H9 (cell line): Measurements from ENCODE around the gene SCD5. TPM values are rescaled to one million over a fixed set of nuclear protein-coding genes. Genes with fewer than 3 reads are reported as not detected.

ENCODE experiments used
- DNase-seq: peaks from one replicate; pipeline ENCODE4 v3.0.0-alpha.2; 2017
- H2AFZ ChIP-seq: one replicate; pipeline ENCODE4 v1.6.1; 2013; ENCODE audit warnings: mild to moderate bottlenecking, low read length, control low read depth, moderate library complexity
- H2AK5ac ChIP-seq: 2 replicates; pipeline ENCODE4 v1.6.1; 2013; ENCODE audit warnings: low read length, control low read depth, mixed read lengths; ENCODE audit not compliant: insufficient read length
- H2BK120ac ChIP-seq: one replicate; pipeline ENCODE4 v1.6.1; 2013; ENCODE audit warnings: low read depth, mild to moderate bottlenecking, low read length, control low read depth, inconsistent platforms; ENCODE audit not compliant: poor library complexity, severe bottlenecking
- H2BK12ac ChIP-seq: 2 replicates; pipeline ENCODE4 v1.6.1; 2013; ENCODE audit warnings: low read length, control low read depth, mixed read lengths, low read depth; ENCODE audit not compliant: insufficient read length
- H2BK15ac ChIP-seq: 2 replicates; pipeline ENCODE4 v1.6.1; 2013; ENCODE audit warnings: low read depth, low read length, control low read depth
- H2BK20ac ChIP-seq: one replicate; pipeline ENCODE4 v1.6.1; 2013; ENCODE audit warnings: low read depth, mild to moderate bottlenecking, low read length, control low read depth, inconsistent platforms; ENCODE audit not compliant: poor library complexity, severe bottlenecking
- H2BK5ac ChIP-seq: 2 replicates; pipeline ENCODE4 v1.6.1; 2013; ENCODE audit warnings: low read length, control low read depth, mixed read lengths; ENCODE audit not compliant: insufficient read length
- H3K14ac ChIP-seq: 2 replicates; pipeline ENCODE4 v1.6.1; 2013; ENCODE audit warnings: low read length, control low read depth; ENCODE audit not compliant: insufficient read depth
- H3K18ac ChIP-seq: 2 replicates; pipeline ENCODE4 v1.6.1; 2013; ENCODE audit warnings: low read depth, mild to moderate bottlenecking, mixed read lengths, low read length, control low read depth; ENCODE audit not compliant: insufficient read length
- H3K23ac ChIP-seq: 2 replicates; pipeline ENCODE4 v1.6.1; 2013; ENCODE audit warnings: low read length, control low read depth, mixed read lengths, low read depth; ENCODE audit not compliant: insufficient read length
- H3K23me2 ChIP-seq: 2 replicates; pipeline ENCODE4 v1.6.1; 2013; ENCODE audit warnings: low read depth, mild to moderate bottlenecking, mixed read lengths, low read length, control low read depth; ENCODE audit not compliant: insufficient read length, poor library complexity, severe bottlenecking
- H3K27ac ChIP-seq: 2 replicates; pipeline ENCODE4 v1.5.1; 2013; ENCODE audit warnings: low read length, control low read depth, mixed read lengths, low read depth; ENCODE audit not compliant: insufficient read length
- H3K27me3 ChIP-seq: 2 replicates; pipeline ENCODE4 v1.6.1; 2013; ENCODE audit warnings: low read length, control low read depth, inconsistent platforms; ENCODE audit not compliant: insufficient read depth
- H3K4ac ChIP-seq: 2 replicates; pipeline ENCODE4 v1.6.1; 2013; ENCODE audit warnings: low read depth, mild to moderate bottlenecking, control low read depth, inconsistent platforms, low read length, moderate library complexity
- H3K4me1 ChIP-seq: 2 replicates; pipeline ENCODE4 v1.6.1; 2013; ENCODE audit warnings: low read length, control low read depth, inconsistent platforms; ENCODE audit not compliant: insufficient read depth
- H3K4me2 ChIP-seq: 2 replicates; pipeline ENCODE4 v1.6.1; 2013; ENCODE audit warnings: low read length, control low read depth, mixed read lengths; ENCODE audit not compliant: insufficient read length, insufficient read depth
- H3K56ac ChIP-seq: 2 replicates; pipeline ENCODE4 v1.6.1; 2013; ENCODE audit warnings: low read depth, mild to moderate bottlenecking, mixed read lengths, low read length, control low read depth; ENCODE audit not compliant: insufficient read length
- H3K79me1 ChIP-seq: 2 replicates; pipeline ENCODE4 v1.6.1; 2013; ENCODE audit warnings: low read depth, mild to moderate bottlenecking, moderate library complexity, low read length, control low read depth, inconsistent platforms; ENCODE audit not compliant: insufficient read depth, poor library complexity, severe bottlenecking
- H3K79me2 ChIP-seq: 2 replicates; pipeline ENCODE4 v1.6.1; 2013; ENCODE audit warnings: low read length, control low read depth, inconsistent platforms; ENCODE audit not compliant: insufficient read depth
- H3K9ac ChIP-seq: 2 replicates; pipeline ENCODE4 v1.6.1; 2013; ENCODE audit warnings: low read length, control low read depth, mixed read lengths; ENCODE audit not compliant: insufficient read length; ENCODE audit errors: extremely low read depth
- H3K9me3 ChIP-seq: one replicate; pipeline ENCODE4 v1.6.1; 2013; ENCODE audit warnings: low read depth, low read length, inconsistent platforms; ENCODE audit not compliant: control insufficient read depth
- H3T11ph ChIP-seq: one replicate; pipeline ENCODE4 v1.6.1; 2013; ENCODE audit warnings: mild to moderate bottlenecking, low read length, control low read depth, inconsistent platforms
- H4K20me1 ChIP-seq: one replicate; pipeline ENCODE4 v1.6.1; 2013; ENCODE audit not compliant: control insufficient read depth, insufficient read length, insufficient read depth
- H4K5ac ChIP-seq: 2 replicates; pipeline ENCODE4 v1.6.1; 2013; ENCODE audit warnings: low read depth, mild to moderate bottlenecking, mixed read lengths, low read length, control low read depth; ENCODE audit not compliant: insufficient read length
- H4K8ac ChIP-seq: replicated peaks from 2 replicates; pipeline ENCODE4 v1.6.1; 2013; ENCODE audit warnings: low read length, control low read depth, mixed read lengths, low read depth; ENCODE audit not compliant: insufficient read length
- H4K91ac ChIP-seq: 2 replicates; pipeline ENCODE4 v1.6.1; 2013; ENCODE audit warnings: low read depth, mild to moderate bottlenecking, moderate library complexity, mixed read lengths, low read length, control low read depth; ENCODE audit not compliant: insufficient read length
- H3K27ac Mint-ChIP-seq, 3 experiments: 2 replicates in 2 of 3; 3 replicates in 1 of 3; pipeline ENCODE4 v1.8.0; 2020 to 2021; ENCODE audit warnings: mixed read lengths in 3 of 3, mild to moderate bottlenecking in 1 of 3, moderate library complexity in 1 of 3
- H3K27me3 Mint-ChIP-seq: 2 replicates; pipeline ENCODE4 v1.8.0; 2021; ENCODE audit warnings: low read depth, mild to moderate bottlenecking, moderate library complexity, mixed read lengths
- H3K36me3 Mint-ChIP-seq, 3 experiments: 2 replicates in 2 of 3; 3 replicates in 1 of 3; pipeline ENCODE4 v1.8.0; 2020 to 2021; ENCODE audit warnings: low read depth in 3 of 3, mixed read lengths in 3 of 3; ENCODE audit not compliant: insufficient read depth in 1 of 3
- H3K4me1 Mint-ChIP-seq, 2 experiments: 2 replicates each; pipeline ENCODE4 v1.8.0; 2020; ENCODE audit warnings: mixed read lengths in 2 of 2
- H3K4me3 Mint-ChIP-seq, 2 experiments: 2 replicates in 1 of 2; 3 replicates in 1 of 2; pipeline ENCODE4 v1.8.0; 2020 to 2021; ENCODE audit warnings: mild to moderate bottlenecking in 2 of 2, mixed read lengths in 2 of 2, moderate library complexity in 1 of 2
- H3K9me3 Mint-ChIP-seq, 2 experiments: 2 replicates in 1 of 2; 3 replicates in 1 of 2; pipeline ENCODE4 v1.8.0; 2020; ENCODE audit warnings: mild to moderate bottlenecking in 2 of 2, mixed read lengths in 2 of 2, moderate library complexity in 1 of 2
- CTCF ChIP-seq: fragments of 200-600 bp; sonication (generic); conservative IDR thresholded peaks from 3 replicates; pipeline ENCODE4 v1.8.0; 2021; ENCODE audit warnings: antibody characterized with exemption, mild to moderate bottlenecking
- total RNA-seq: library from RNA; stranded (reverse); gene quantifications from 2 replicates; pipeline ENCODE4 v1.2.1, GENCODE V29; 2021

Gene SCD5
- total RNA-seq, 1 experiment from 2014 or later, result 0.68 TPM

GRCh38 chr4:82737354-82737753 lies 61.2 kb downstream of the SCD5 start:
- DNase-seq, result no peak
- H3K4ac ChIP-seq, result no peak overlapping the region
- no peak overlapping the region for H3K27ac ChIP-seq
- no peak overlapping the region for H3K4me2 ChIP-seq
- no peak overlapping the region for H3K56ac ChIP-seq
- no peak overlapping the region for H3K14ac ChIP-seq
- H4K8ac ChIP-seq, result no peak overlapping the region
- no peak overlapping the region for H2AK5ac ChIP-seq
- Mint-ChIP-seq H3K9me3 (no peaks in the 10 kb centered on the region), H3K4me1 (peaks cover 2 to 5% of the 10 kb centered on the region in 2 experiments), H3K4me3 (no peak overlapping the region), H3K27ac (no peak overlapping the region), H3K27me3 (peaks cover 11% of the 10 kb centered on the region), H3K36me3 (no peaks in the 10 kb centered on the region)
- no peak overlapping the region for H3T11ph ChIP-seq
- H3K9me3 ChIP-seq, result no peaks in the 10 kb centered on the region
- H3K23ac ChIP-seq, result no peak overlapping the region
- no peak overlapping the region for H2BK120ac ChIP-seq
- TF ChIP-seq CTCF, result no peak
- no peaks in the 10 kb centered on the region for H3K79me2 ChIP-seq
- H2BK5ac ChIP-seq, result no peak overlapping the region
- H2BK20ac ChIP-seq, result no peak overlapping the region
- H4K20me1 ChIP-seq, result no peaks in the 10 kb centered on the region
- no peaks in the 10 kb centered on the region for H3K4me1 ChIP-seq
- H4K5ac ChIP-seq, result no peak overlapping the region
- no peak overlapping the region for H2BK12ac ChIP-seq
- H3K27me3 ChIP-seq, result no peaks in the 10 kb centered on the region
- no peak overlapping the region for H3K18ac ChIP-seq
- no peaks in the 10 kb centered on the region for H3K79me1 ChIP-seq
- no peak overlapping the region for H2AFZ ChIP-seq
- no peaks in the 10 kb centered on the region for H3K23me2 ChIP-seq
- H3K9ac ChIP-seq, result no peak overlapping the region
- H4K91ac ChIP-seq, result no peak overlapping the region
- H2BK15ac ChIP-seq, result no peak overlapping the region
